Upper lobe of left lung (tissue), 4 donors: ENCODE data around the gene ALPI.

Experiments
- EP300 ChIP-seq, 4 donors: sonication (generic); formaldehyde crosslinking; IDR thresholded peaks; one replicate each; pipeline ENCODE4 v1.5.1; 2017; ENCODE audit warnings: antibody characterized with exemption in 4 of 4, control low read depth in 2 of 4
- POLR2A ChIP-seq, 4 donors: fragments of 450-650 bp; IDR thresholded peaks; one replicate each; pipeline ENCODE4 v1.5.1; 2016 to 2017; ENCODE audit warnings: antibody characterized with exemption in 4 of 4, mild to moderate bottlenecking in 2 of 4
- POLR2AphosphoS5 ChIP-seq, 2 donors: sonication (generic); formaldehyde crosslinking; IDR thresholded peaks; one replicate each; pipeline ENCODE4 v1.5.1; 2017; ENCODE audit warnings: antibody characterized with exemption in 2 of 2
- TF ChIP-seq, protein P1 (sequence below), 6 experiments: fragments of 450-650 bp in 4 of 6; fragments of 200-600 bp in 2 of 6; sonication (generic) in 2 of 6; IDR thresholded peaks; one replicate each; pipeline ENCODE4 v1.5.1; 2016 to 2019; ENCODE audit warnings: antibody characterized with exemption in 6 of 6

DNA sequence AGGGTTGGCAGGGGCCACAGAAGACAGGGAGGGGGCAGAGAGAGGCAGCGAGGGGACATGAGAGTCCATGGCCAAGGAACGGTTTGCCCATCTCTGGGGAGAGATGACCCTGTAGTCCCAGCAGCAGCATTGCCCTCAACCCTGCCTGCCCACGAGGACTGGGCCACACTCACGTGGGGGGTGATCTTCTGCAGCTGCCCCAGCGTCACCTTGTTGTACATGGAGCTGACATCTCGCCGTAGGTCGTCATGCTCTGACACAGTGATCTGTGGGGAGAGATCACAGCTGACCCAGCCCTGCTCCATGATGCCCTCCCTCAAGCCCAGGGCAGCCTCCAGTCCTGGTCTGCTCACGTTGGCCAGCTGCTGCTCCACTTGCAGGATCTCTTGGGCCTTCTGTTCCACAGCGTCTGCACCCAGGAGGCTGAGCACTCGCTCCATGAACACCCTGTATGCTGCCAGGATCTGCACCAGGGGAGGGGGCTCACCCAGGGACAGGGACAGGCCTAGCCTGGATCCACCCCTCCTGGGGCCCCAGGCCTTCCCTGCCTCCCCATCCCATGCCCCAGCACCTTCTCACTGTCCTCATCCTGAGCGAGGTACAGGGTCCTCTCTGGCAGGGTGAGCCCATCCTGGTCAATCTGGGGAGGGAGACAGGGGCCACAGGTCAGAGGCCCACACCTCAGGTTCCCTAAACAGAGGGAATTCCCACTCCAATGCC is 28.8 kb downstream of the ALPI start:
- TF ChIP-seq, protein P1, sequence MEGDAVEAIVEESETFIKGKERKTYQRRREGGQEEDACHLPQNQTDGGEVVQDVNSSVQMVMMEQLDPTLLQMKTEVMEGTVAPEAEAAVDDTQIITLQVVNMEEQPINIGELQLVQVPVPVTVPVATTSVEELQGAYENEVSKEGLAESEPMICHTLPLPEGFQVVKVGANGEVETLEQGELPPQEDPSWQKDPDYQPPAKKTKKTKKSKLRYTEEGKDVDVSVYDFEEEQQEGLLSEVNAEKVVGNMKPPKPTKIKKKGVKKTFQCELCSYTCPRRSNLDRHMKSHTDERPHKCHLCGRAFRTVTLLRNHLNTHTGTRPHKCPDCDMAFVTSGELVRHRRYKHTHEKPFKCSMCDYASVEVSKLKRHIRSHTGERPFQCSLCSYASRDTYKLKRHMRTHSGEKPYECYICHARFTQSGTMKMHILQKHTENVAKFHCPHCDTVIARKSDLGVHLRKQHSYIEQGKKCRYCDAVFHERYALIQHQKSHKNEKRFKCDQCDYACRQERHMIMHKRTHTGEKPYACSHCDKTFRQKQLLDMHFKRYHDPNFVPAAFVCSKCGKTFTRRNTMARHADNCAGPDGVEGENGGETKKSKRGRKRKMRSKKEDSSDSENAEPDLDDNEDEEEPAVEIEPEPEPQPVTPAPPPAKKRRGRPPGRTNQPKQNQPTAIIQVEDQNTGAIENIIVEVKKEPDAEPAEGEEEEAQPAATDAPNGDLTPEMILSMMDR (IDR thresholded peaks at IDR 0.05), result no peak
- TF ChIP-seq POLR2A (IDR thresholded peaks at IDR 0.05) (no peak), EP300 (IDR thresholded peaks at IDR 0.05) (no peak), POLR2AphosphoS5 (IDR thresholded peaks at IDR 0.05) (no peak)
